Body of pancreas (tissue), 4 donors: Measurements from ENCODE around the gene DDX42.

Experiments used
- CTCF ChIP-seq, 7 experiments: fragments of 450-650 bp in 4 of 7; fragments of 200-600 bp in 3 of 7; sonication (generic) in 3 of 7; IDR thresholded peaks; one replicate each; pipeline ENCODE4 v1.5.1; 2016 to 2019; ENCODE audit warnings: antibody characterized with exemption in 7 of 7
- POLR2A ChIP-seq, 3 donors: fragments of 450-650 bp; IDR thresholded peaks; one replicate each; pipeline ENCODE4 v1.6.1; 2016; ENCODE audit warnings: antibody characterized with exemption in 3 of 3, mild to moderate bottlenecking in 2 of 3

GRCh38 chr17:63848834-63849689 lies 75.1 kb downstream of the DDX42 start:
- TF ChIP-seq CTCF (IDR thresholded peaks at IDR 0.05) (peak; percentile 48 to 89 (median 76)), POLR2A (IDR thresholded peaks at IDR 0.05) (peak in 1 of 3 donors; percentile 28)
